Measurements from ENCODE around the gene TMSB4X. TPM values are rescaled to one million over a fixed set of nuclear protein-coding genes. Genes with fewer than 3 reads are reported as not detected.

The TMSB4X gene
- total and polyA plus RNA-seq, 2 experiments from 2014 or later: 3,286 to 9,298 TPM

DNA sequence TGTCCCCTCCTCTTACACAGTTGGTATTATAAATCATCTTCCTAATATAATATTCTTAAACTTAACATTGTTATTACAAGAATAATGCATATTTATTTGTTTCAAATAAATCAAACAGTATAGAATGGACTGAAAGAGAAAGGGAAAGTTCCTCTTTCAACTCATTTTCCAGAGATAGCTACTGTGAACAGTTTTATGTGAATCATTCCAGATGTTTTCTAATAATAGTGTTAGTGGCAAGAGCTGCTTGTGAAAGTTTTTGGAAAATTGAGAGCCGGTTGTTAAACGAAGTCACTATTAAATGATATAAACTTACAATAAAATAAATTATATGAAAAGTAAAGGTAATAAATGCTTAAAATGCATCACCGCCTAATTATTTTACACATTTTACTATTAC, 14.6 kb downstream of the TMSB4X start:
- Histone ChIP-seq H3K4me3 (no peak overlapping the region), H3K36me3 (ENCODE audit: low read depth) (no peaks in the 10 kb centered on the region), H3K27ac (no peak overlapping the region), H3K9me3 (ENCODE audit: low read depth) (no peaks in the 10 kb centered on the region), H2AFZ (no peak overlapping the region), H3K4me1 (ENCODE audit: insufficient read depth) (peaks cover 23% of the 10 kb centered on the region), H4K20me1 (ENCODE audit: insufficient read depth) (no peaks in the 10 kb centered on the region), H3K79me2 (ENCODE audit: insufficient read depth) (no peaks in the 10 kb centered on the region), H3K9me2 (ENCODE audit: insufficient read depth) (no peaks in the 10 kb centered on the region), H3K9ac (no peak overlapping the region), H3K4me2 (ENCODE audit: unreplicated experiment) (no peak overlapping the region), H3F3A (ENCODE audit: insufficient read depth) (peaks cover 8% of the 10 kb centered on the region), H3K27me3 (replicated peaks; ENCODE audit: insufficient read depth) (no peaks in the 10 kb centered on the region)
- no peak for TF ChIP-seq EZH2 (IDR thresholded peaks at IDR 0.05; ENCODE audit: insufficient read depth, poor library complexity, severe bottlenecking)
- DNase-seq: no peak
- in situ Hi-C loops (cut with MboI): no loop called here
- WGBS, 2 experiments (ENCODE audit: low coverage in 1 of 2, low lambda C conversion rate in 2 of 2, missing lambda C conversion rate in 2 of 2): 89 to 92% methylated on average over 3 of the region's 3 CpGs

- Histone ChIP-seq H2AFZ (no peak overlapping the region), H3F3A (ENCODE audit: insufficient read depth) (peaks cover 3% of the 10 kb centered on the region), H3K27ac (no peak overlapping the region), H3K4me3 (no peak overlapping the region), H3K9ac (no peak overlapping the region), H3K4me2 (ENCODE audit: unreplicated experiment) (no peak overlapping the region), H3K79me2 (ENCODE audit: insufficient read depth) (no peaks in the 10 kb centered on the region), H4K20me1 (ENCODE audit: insufficient read depth) (no peaks in the 10 kb centered on the region), H3K9me2 (ENCODE audit: insufficient read depth) (no peaks in the 10 kb centered on the region), H3K27me3 (replicated peaks; ENCODE audit: insufficient read depth) (no peaks in the 10 kb centered on the region), H3K9me3 (ENCODE audit: low read depth) (no peaks in the 10 kb centered on the region), H3K4me1 (ENCODE audit: insufficient read depth) (peaks cover 14% of the 10 kb centered on the region), H3K36me3 (ENCODE audit: low read depth) (no peaks in the 10 kb centered on the region)
- WGBS, 2 experiments (ENCODE audit: low coverage in 1 of 2, low lambda C conversion rate in 2 of 2, missing lambda C conversion rate in 2 of 2): 95 to 100% methylated on average over 3 of the region's 3 CpGs
- no peak for TF ChIP-seq EZH2phosphoT487 (IDR thresholded peaks at IDR 0.05; ENCODE audit: insufficient read depth, low read depth)
- no peak for DNase-seq
- in situ Hi-C loops (cut with MboI): no loop called here
Measured at GRCh38 chrX:12991575-12991974, 16.7 kb downstream of the TMSB4X start.

DNA sequence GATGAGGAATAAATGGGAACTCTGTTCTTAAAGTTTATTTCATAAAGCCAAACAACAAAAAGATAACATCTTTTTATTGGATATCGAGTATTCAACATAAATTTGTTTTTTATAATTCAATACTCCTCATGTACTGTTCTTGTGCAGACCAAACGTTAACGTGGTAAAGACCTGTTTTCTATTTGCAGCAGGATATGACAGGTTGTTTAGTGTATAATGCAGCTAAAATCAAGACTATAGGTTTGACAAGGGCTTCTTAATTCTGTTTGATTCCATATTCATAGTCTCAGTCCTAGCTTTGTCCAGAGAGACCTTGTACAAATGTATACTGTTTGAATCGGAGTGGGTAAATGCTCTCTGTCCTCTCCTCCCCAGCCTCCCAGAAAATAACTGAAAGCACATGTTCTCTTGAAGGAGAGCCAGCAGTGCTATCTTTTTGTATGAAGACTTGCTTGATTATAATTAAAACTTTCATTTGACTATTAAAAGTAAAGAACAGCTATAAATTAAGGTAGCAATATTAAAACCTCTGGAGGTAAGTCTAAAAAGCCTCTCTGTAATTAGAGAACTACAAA, 17.7 kb downstream of the TMSB4X start:
- Histone ChIP-seq H3K27ac (no peak overlapping the region), H4K20me1 (ENCODE audit: insufficient read depth) (no peaks in the 10 kb centered on the region), H2AFZ (no peak overlapping the region), H3F3A (ENCODE audit: insufficient read depth) (no peaks in the 10 kb centered on the region), H3K36me3 (ENCODE audit: low read depth) (no peaks in the 10 kb centered on the region), H3K9me2 (ENCODE audit: insufficient read depth) (no peaks in the 10 kb centered on the region), H3K4me2 (ENCODE audit: unreplicated experiment) (no peak overlapping the region), H3K9ac (no peak overlapping the region), H3K27me3 (replicated peaks; ENCODE audit: insufficient read depth) (no peaks in the 10 kb centered on the region), H3K79me2 (ENCODE audit: insufficient read depth) (no peaks in the 10 kb centered on the region), H3K4me1 (ENCODE audit: insufficient read depth) (peaks cover 9% of the 10 kb centered on the region), H3K4me3 (no peak overlapping the region), H3K9me3 (ENCODE audit: low read depth) (no peaks in the 10 kb centered on the region)
- 34 to 37% methylated on average over 4 of the region's 4 CpGs for WGBS, 2 experiments (ENCODE audit: low coverage in 1 of 2, low lambda C conversion rate in 2 of 2, missing lambda C conversion rate in 2 of 2)
- in situ Hi-C loops (cut with MboI): no loop called here
- no peak for TF ChIP-seq EZH2phosphoT487 (IDR thresholded peaks at IDR 0.05; ENCODE audit: insufficient read depth, low read depth)
- TF ChIP-seq EZH2 (IDR thresholded peaks at IDR 0.05; ENCODE audit: insufficient read depth, poor library complexity, severe bottlenecking): no peak
- DNase-seq: no peak

GRCh38 chrX:12993826-12994225, 18.9 kb downstream of the TMSB4X start:
- Histone ChIP-seq H3K36me3 (ENCODE audit: low read depth) (no peaks in the 10 kb centered on the region), H3K9me3 (ENCODE audit: low read depth) (no peaks in the 10 kb centered on the region), H3K4me1 (ENCODE audit: insufficient read depth) (peaks cover 7% of the 10 kb centered on the region), H3K27ac (no peak overlapping the region), H3K79me2 (ENCODE audit: insufficient read depth) (no peaks in the 10 kb centered on the region), H3K27me3 (replicated peaks; ENCODE audit: insufficient read depth) (no peaks in the 10 kb centered on the region), H3K4me3 (no peak overlapping the region), H3F3A (ENCODE audit: insufficient read depth) (no peaks in the 10 kb centered on the region), H3K9me2 (ENCODE audit: insufficient read depth) (no peaks in the 10 kb centered on the region), H3K4me2 (ENCODE audit: unreplicated experiment) (no peak overlapping the region), H3K9ac (no peak overlapping the region), H4K20me1 (ENCODE audit: insufficient read depth) (no peaks in the 10 kb centered on the region), H2AFZ (no peak overlapping the region)
- 90 to 100% methylated on average over 1 of the region's 1 CpG for WGBS, 2 experiments (ENCODE audit: low coverage in 1 of 2, low lambda C conversion rate in 2 of 2, missing lambda C conversion rate in 2 of 2)
- DNase-seq: no peak
- in situ Hi-C loops (cut with MboI): no loop called here
- TF ChIP-seq EZH2phosphoT487 (IDR thresholded peaks at IDR 0.05; ENCODE audit: insufficient read depth, low read depth) (no peak), EZH2 (IDR thresholded peaks at IDR 0.05; ENCODE audit: insufficient read depth, poor library complexity, severe bottlenecking) (no peak)

- H2AFZ ChIP-seq: no peak overlapping the region
- H3K9me3 ChIP-seq (ENCODE audit: low read depth): no peaks in the 10 kb centered on the region
- DNase-seq: no peak
- peaks cover 2% of the 10 kb centered on the region; the same call in 1 of the 2 replicates for H3K4me1 ChIP-seq (ENCODE audit: insufficient read depth)
- no peaks in the 10 kb centered on the region for H3K9me2 ChIP-seq (ENCODE audit: insufficient read depth)
- no peak overlapping the region for H3K4me3 ChIP-seq
- no peaks in the 10 kb centered on the region for H3F3A ChIP-seq (ENCODE audit: insufficient read depth)
- H3K4me2 ChIP-seq (ENCODE audit: unreplicated experiment): no peak overlapping the region
- no peaks in the 10 kb centered on the region for H4K20me1 ChIP-seq (ENCODE audit: insufficient read depth)
- 76 to 81% methylated on average over 4 of the region's 4 CpGs for WGBS, 2 experiments (ENCODE audit: low coverage in 1 of 2, low lambda C conversion rate in 2 of 2, missing lambda C conversion rate in 2 of 2)
- H3K79me2 ChIP-seq (ENCODE audit: insufficient read depth): no peaks in the 10 kb centered on the region
- in situ Hi-C loops (cut with MboI): no loop called here
- H3K27me3 ChIP-seq (replicated peaks; ENCODE audit: insufficient read depth): no peaks in the 10 kb centered on the region
- no peaks in the 10 kb centered on the region for H3K36me3 ChIP-seq (ENCODE audit: low read depth)
- no peak overlapping the region for H3K27ac ChIP-seq
- no peak overlapping the region for H3K9ac ChIP-seq
- TF ChIP-seq EZH2phosphoT487 (IDR thresholded peaks at IDR 0.05; ENCODE audit: insufficient read depth, low read depth) (no peak), EZH2 (IDR thresholded peaks at IDR 0.05; ENCODE audit: insufficient read depth, poor library complexity, severe bottlenecking) (no peak)
Measured at GRCh38 chrX:12994321-12994720, 19.4 kb downstream of the TMSB4X start.
